B cell (primary cell): ENCODE measurements around the gene CAMK1D. TPM values are rescaled to one million over a fixed set of nuclear protein-coding genes. Genes with fewer than 3 reads are reported as not detected.

Source experiments
- ATAC-seq: fragments of 200-7000 bp; cut with Tn5 transposase; one replicate; pipeline ENCODE4 v1.10.0; 2021; ENCODE audit warnings: low read depth, mild to moderate bottlenecking, moderate number of reproducible peaks, moderate library complexity
- CTCF ChIA-PET: fragments of 350-600 bp; sonication (Branson Sonifier 250); formaldehyde crosslinking; loops from one replicate; lab custom pipeline; 2021; ENCODE audit warnings: antibody characterized with exemption, inconsistent platforms; lab: Charles Lee
- POLR2A ChIA-PET: fragments of 350-600 bp; sonication (Branson Sonifier 250); formaldehyde crosslinking; loops from one replicate; lab custom pipeline; 2021; ENCODE audit warnings: antibody characterized with exemption; lab: Charles Lee
- DNase-seq: peaks from one replicate; pipeline ENCODE4 v3.0.0; 2013
- H2AFZ ChIP-seq: 2 replicates; pipeline ENCODE4 v1.6.1; 2012; ENCODE audit warnings: mild to moderate bottlenecking, low read depth, low read length; ENCODE audit not compliant: insufficient read depth, poor library complexity, severe bottlenecking
- H3K27ac ChIP-seq, 2 donors: 1 replicate in 1 of 2; 2 replicates in 1 of 2; pipeline ENCODE4 v1.5.1; 2012 to 2013; ENCODE audit warnings: low read length in 2 of 2, mild to moderate bottlenecking in 2 of 2, moderate library complexity in 1 of 2
- H3K27me3 ChIP-seq, 4 experiments: fragments of 200-600 bp in 1 of 4; sonication (generic) in 1 of 4; replicated peaks in 1 of 4; 1 replicate in 2 of 4; 2 replicates in 2 of 4; pipeline versions ENCODE4 v1.6.1 to v1.7.0; 2013 to 2016; ENCODE audit warnings: low read length in 3 of 4, mild to moderate bottlenecking in 2 of 4, mixed read lengths in 1 of 4, moderate library complexity in 1 of 4; ENCODE audit not compliant: insufficient read depth in 4 of 4, control insufficient read depth in 3 of 4; ENCODE audit errors: control extremely low read depth in 1 of 4
- H3K36me3 ChIP-seq, 2 experiments: replicated peaks in 1 of 2; 1 replicate in 1 of 2; 2 replicates in 1 of 2; pipeline versions ENCODE4 v1.6.1 to v1.7.1; 2013; ENCODE audit warnings: low read length in 1 of 2; ENCODE audit not compliant: insufficient read depth in 2 of 2, control insufficient read depth in 1 of 2; ENCODE audit errors: control extremely low read depth in 1 of 2, extremely low read depth in 1 of 2
- H3K4me1 ChIP-seq, 2 donors: fragments of 200-600 bp in 1 of 2; sonication (generic) in 1 of 2; 1 replicate in 1 of 2; 2 replicates in 1 of 2; pipeline versions ENCODE4 v1.5.1 to v1.6.1; 2013 to 2017; ENCODE audit warnings: low read length in 2 of 2; ENCODE audit not compliant: control insufficient read depth in 2 of 2, insufficient read depth in 2 of 2
- H3K4me2 ChIP-seq: replicated peaks from 2 replicates; pipeline ENCODE3; 2012; ENCODE audit warnings: mild to moderate bottlenecking, low read depth, low read length; ENCODE audit not compliant: poor library complexity, severe bottlenecking
- H3K4me3 ChIP-seq, 5 experiments: fragments of 200-600 bp in 1 of 5; sonication (generic) in 1 of 5; 1 replicate in 3 of 5; 2 replicates in 2 of 5; pipeline versions ENCODE4 v1.5.1 to v1.7.0; 2011 to 2016; ENCODE audit warnings: low read length in 4 of 5, mild to moderate bottlenecking in 4 of 5, low read depth in 2 of 5, control low read depth in 1 of 5, moderate library complexity in 1 of 5; ENCODE audit not compliant: insufficient read depth in 1 of 5; ENCODE audit errors: control extremely low read depth in 1 of 5, extremely low read depth in 1 of 5
- H3K79me2 ChIP-seq: fragments of 200-600 bp; sonication (generic); one replicate; pipeline ENCODE4 v1.6.0; 2016; ENCODE audit warnings: low read length; ENCODE audit not compliant: control insufficient read depth, insufficient read depth
- H3K9ac ChIP-seq: fragments of 200-600 bp; sonication (generic); 2 replicates; pipeline ENCODE4 v1.6.1; 2017; ENCODE audit warnings: mild to moderate bottlenecking, low read length, moderate library complexity
- H3K9me3 ChIP-seq, 3 donors: one replicate each; pipeline versions ENCODE4 v1.6.1 to v1.7.1; 2013; ENCODE audit warnings: low read length in 2 of 3; ENCODE audit not compliant: control insufficient read depth in 2 of 3, insufficient read depth in 1 of 3; ENCODE audit errors: control extremely low read depth in 1 of 3
- H4K20me1 ChIP-seq: 2 replicates; pipeline ENCODE4 v1.6.0; 2012; ENCODE audit warnings: mild to moderate bottlenecking, low read length; ENCODE audit not compliant: insufficient read depth, control insufficient read depth, poor library complexity, severe bottlenecking
- H3K27ac Mint-ChIP-seq: one replicate; pipeline ENCODE4 v1.8.0; 2021; ENCODE audit warnings: mixed read lengths
- H3K27me3 Mint-ChIP-seq: one replicate; pipeline ENCODE4 v1.8.0; 2021; ENCODE audit warnings: mixed read lengths
- H3K4me1 Mint-ChIP-seq: one replicate; pipeline ENCODE4 v1.8.0; 2021; ENCODE audit warnings: mixed read lengths
- H3K4me3 Mint-ChIP-seq: one replicate; pipeline ENCODE4 v1.8.0; 2021; ENCODE audit warnings: mixed read lengths
- H3K9me3 Mint-ChIP-seq: one replicate; pipeline ENCODE4 v1.8.0; 2022; ENCODE audit warnings: mixed read lengths; ENCODE audit not compliant: insufficient read depth
- CTCF ChIP-seq: fragments of 200-600 bp; IDR thresholded peaks from one replicate; pipeline ENCODE4 v1.8.0; 2022; ENCODE audit warnings: antibody characterized with exemption, mild to moderate bottlenecking
- EZH2 ChIP-seq: IDR thresholded peaks from 2 replicates; pipeline ENCODE4 v1.6.1; 2012; ENCODE audit warnings: borderline replicate concordance, low read depth, mild to moderate bottlenecking, moderate library complexity, low read length; ENCODE audit not compliant: insufficient read depth, poor library complexity, severe bottlenecking
- WGBS: methylation state at CpG from one replicate; pipeline ENCODE4 v1.1.5; 2013; ENCODE audit warnings: missing lambda C conversion rate; ENCODE audit not compliant: insufficient coverage; 5-methylcytosine and 5-hydroxymethylcytosine counted together
- intact Hi-C: fragments of 100-400 bp; cut with micrococcal nuclease; formaldehyde crosslinking; loops from one replicate; pipeline ENCODE4 v1.10.0; 2022
- polyA plus RNA-seq: library from polyadenylated mRNA; depleted of rRNA; stranded (reverse); fragments of >200 nt; gene quantifications from 2 replicates; pipeline ENCODE4 v1.2.3, GENCODE V29; 2012
- total RNA-seq, 2 donors: library from RNA; stranded (reverse); fragments of 120-200 nt in 1 of 2; gene quantifications; 1 replicate in 1 of 2; 2 replicates in 1 of 2; pipeline versions ENCODE4 v1.2.3 to v1.2.4, GENCODE V29; 2013 to 2022

CAMK1D gene
- total and polyA plus RNA-seq, 2 donors (not counting 1 experiment from before 2014, with no cell fraction given), result 34.1 to 69.7 TPM

DNA sequence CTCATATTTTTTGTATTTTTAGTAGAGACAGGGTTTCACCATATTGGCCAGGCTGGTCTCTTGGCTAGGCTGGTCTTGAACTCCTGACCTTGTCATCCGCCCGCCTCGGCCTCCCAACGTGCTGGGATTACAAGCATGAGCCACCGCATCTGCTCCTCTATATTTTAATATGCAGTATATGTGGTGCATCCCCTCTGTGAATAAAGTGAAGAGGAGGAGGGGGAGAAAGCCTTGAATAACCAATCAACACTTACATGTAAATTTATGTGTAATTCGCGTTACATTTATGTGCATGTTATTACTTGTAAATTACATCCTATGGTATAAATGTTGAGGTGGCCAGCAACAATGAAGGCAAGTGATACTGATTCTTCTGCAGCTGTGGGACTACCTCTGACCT lies 342.2 kb downstream of the CAMK1D start:
- H4K20me1 ChIP-seq, result peaks cover 25% of the 10 kb centered on the region
- no peak overlapping the region for H3K4me3 ChIP-seq
- TF ChIP-seq CTCF, result no peak
- TF ChIP-seq EZH2, result no peak
- Mint-ChIP-seq H3K4me1 (peaks cover 3% of the 10 kb centered on the region), H3K9me3 (no peaks in the 10 kb centered on the region), H3K27ac (no peak overlapping the region), H3K27me3 (no peaks in the 10 kb centered on the region), H3K4me3 (no peak overlapping the region)
- no peaks in the 10 kb centered on the region for H3K27me3 ChIP-seq
- no peak overlapping the region for H3K4me2 ChIP-seq
- ChIA-PET POLR2A (no interaction called here), CTCF (no interaction called here)
- H3K27ac ChIP-seq, result no peak overlapping the region
- intact Hi-C loops, result no loop called here
- H3K36me3 ChIP-seq, result no peaks in the 10 kb centered on the region
- peaks cover 0 to 6% (median 0%) of the 10 kb centered on the region in 3 donors for H3K9me3 ChIP-seq
- WGBS, result no CpG with 5 or more reads among the region's 7 CpGs
- no peak overlapping the region for H2AFZ ChIP-seq
- ATAC-seq, result no peak
- no peaks in the 10 kb centered on the region for H3K4me1 ChIP-seq
- DNase-seq, result no peak
- H3K9ac ChIP-seq, result no peak overlapping the region
- H3K79me2 ChIP-seq, result peaks cover 47% of the 10 kb centered on the region

DNA sequence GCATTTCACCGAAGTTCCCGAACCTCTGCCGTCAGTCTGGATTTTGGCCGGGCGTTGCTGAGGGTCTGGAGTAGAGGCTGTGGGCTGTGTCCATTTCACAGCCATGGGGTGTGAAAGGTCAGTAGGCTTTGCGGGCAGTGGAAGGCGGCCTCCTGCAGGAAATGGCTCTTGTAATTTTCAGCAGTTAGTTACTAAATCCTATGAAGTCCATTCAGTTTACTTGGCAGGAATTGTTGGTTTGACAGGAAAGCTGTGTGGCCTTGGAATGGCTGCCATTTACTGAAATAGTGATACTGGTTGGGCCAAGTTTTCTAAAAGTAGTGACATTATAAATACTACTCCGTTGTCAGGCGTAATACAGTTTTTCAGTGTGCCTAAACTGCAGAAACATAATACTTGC lies 348.4 kb downstream of the CAMK1D start:
- H3K36me3 ChIP-seq, result peaks cover 0 to 8% of the 10 kb centered on the region in 2 experiments
- H3K4me1 Mint-ChIP-seq, result peaks cover 5% of the 10 kb centered on the region
- no peak for ATAC-seq
- H3K4me1 ChIP-seq, result no peaks in the 10 kb centered on the region
- no peak overlapping the region for H2AFZ ChIP-seq
- intact Hi-C loops, result no loop called here
- peaks cover 0 to 6% (median 0%) of the 10 kb centered on the region in 3 donors for H3K9me3 ChIP-seq
- CTCF ChIA-PET, result no interaction called here
- H3K27ac Mint-ChIP-seq, result no peak overlapping the region
- no peak overlapping the region for H3K27ac ChIP-seq
- H3K79me2 ChIP-seq, result peaks cover 36% of the 10 kb centered on the region
- TF ChIP-seq EZH2 (no peak), CTCF (no peak)
- H3K9me3 Mint-ChIP-seq, result no peaks in the 10 kb centered on the region
- H4K20me1 ChIP-seq, result peaks cover 38% of the 10 kb centered on the region
- no peaks in the 10 kb centered on the region for H3K27me3 Mint-ChIP-seq
- no peak overlapping the region for H3K4me2 ChIP-seq
- H3K27me3 ChIP-seq, result no peaks in the 10 kb centered on the region
- H3K4me3 ChIP-seq, result no peak overlapping the region
- H3K4me3 Mint-ChIP-seq, result no peak overlapping the region
- no peak overlapping the region for H3K9ac ChIP-seq
- POLR2A ChIA-PET, result no interaction called here
- WGBS, result 100% methylated on average over 5 of the region's 9 CpGs
- DNase-seq, result no peak
